ENCODE measurements around the gene MKNK1.

MKNK1 gene

DNA sequence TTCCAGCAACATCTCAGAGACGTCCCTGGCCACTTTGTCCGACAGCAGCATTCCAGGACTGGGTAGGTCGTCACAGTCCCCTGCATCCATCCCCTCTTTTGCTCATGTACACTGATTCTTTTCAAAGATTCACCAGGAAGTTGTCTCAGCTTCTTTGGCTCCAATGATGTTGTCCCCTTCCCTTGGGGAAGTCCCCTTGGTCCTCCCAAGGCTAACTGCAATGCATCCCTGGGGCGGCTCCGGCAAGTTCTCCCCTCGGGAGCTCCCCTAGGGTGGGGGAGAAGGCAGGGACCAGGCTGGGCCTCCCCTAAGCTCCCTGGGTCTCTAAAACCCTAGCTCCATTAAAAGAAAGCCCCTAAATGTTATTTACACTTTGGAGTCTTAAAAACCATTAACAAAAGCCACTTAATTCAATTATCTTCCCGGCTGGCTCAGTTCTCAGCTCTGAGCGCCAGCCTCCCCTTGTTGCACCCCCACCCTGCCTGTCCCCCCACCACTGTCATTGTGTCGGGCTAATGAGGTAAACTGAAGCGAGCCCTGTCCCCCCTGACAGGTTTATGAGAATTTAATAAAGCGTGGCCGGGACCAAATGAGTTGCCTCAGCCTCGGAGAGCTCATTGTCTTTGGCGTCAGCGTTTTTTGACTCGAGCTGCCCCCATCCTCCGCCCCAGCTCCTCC is 77.9 kb downstream of the MKNK1 start:
- Histone ChIP-seq H3K36me3 (ENCODE audit: insufficient read depth, low read length) (no peaks in the 10 kb centered on the region), H3K4me1 (ENCODE audit: insufficient read depth, low read length) (peaks cover 30% of the 10 kb centered on the region; the same call in 1 of the 2 replicates)

DNA sequence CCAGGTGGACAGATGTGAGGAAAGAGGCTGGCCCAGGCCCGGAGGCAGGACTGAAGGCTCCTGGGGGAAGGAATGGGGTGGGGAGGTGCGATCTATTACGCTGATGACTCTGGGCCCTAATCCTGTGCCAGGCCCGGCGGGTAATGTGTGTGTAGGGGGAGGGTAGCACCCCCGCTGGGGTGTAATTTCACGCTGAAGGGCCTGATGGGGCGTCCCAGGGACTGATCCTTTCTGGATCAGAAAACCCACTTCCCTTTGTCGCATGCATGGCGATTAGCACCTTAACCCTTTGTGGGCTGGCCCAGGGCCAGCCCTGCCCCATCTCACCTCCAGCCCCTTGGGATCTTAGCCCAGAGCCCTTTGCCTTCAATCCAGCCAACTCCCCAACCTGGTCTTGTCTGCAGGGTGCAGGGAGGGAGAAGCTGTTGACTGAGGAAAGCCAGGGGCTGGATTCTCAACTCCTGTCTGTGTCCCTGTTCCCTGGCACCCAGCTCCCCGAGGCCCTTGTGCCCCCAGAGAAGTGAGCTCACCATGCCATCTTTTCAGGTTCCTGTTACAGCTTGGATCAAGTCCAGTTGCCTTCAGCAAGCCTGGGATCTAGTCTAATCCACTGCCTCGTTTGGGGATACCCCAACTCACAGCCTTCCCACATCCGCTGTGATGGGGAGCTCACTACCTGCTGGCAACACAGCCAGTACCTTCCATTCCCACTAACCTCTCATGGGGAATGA is 78.7 kb downstream of the MKNK1 start:
- H3K36me3 ChIP-seq (ENCODE audit: insufficient read depth, low read length) = no peaks in the 10 kb centered on the region
- H3K9ac ChIP-seq (ENCODE audit: low read depth, low read length) = no peak overlapping the region
- no peaks in the 10 kb centered on the region for H3K9me3 ChIP-seq (ENCODE audit: control insufficient read depth, insufficient read depth, low read length)
- H3K4me1 ChIP-seq (ENCODE audit: insufficient read depth, low read length) = peaks cover 29% of the 10 kb centered on the region; the same call in 1 of the 2 replicates

More for the DNA sequence above, 77.9 kb downstream of the MKNK1 start:
- Histone ChIP-seq H3K9me3 (ENCODE audit: control insufficient read depth, insufficient read depth, low read length) (no peaks in the 10 kb centered on the region), H3K9ac (ENCODE audit: low read depth, low read length) (no peak overlapping the region)

DNA sequence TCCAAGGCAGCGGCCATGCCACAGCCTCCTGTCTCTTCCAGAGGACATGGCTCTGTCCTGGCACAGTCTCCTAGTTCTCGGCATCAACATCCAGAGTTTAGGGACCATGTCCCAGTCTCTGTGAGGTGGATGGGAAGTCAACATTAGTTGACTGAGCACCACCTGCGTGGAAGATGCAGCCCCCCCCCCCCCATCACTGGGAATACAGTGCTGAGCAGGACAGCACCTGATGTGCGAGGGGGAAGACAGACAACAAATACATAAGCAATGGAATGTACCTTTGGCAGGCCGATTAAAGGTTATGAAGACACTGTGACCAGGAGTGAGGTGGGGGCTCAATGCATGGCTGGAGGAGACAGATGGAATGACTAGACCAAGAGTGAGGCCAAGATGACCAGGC is 79.2 kb downstream of the MKNK1 start:
- no peaks in the 10 kb centered on the region for H3K9me3 ChIP-seq (ENCODE audit: control insufficient read depth, insufficient read depth, low read length)
- H3K4me1 ChIP-seq (ENCODE audit: insufficient read depth, low read length) = peaks cover 33% of the 10 kb centered on the region; the same call in 1 of the 2 replicates
- H3K36me3 ChIP-seq (ENCODE audit: insufficient read depth, low read length) = no peaks in the 10 kb centered on the region
- H3K9ac ChIP-seq (ENCODE audit: low read depth, low read length) = no peak overlapping the region

DNA sequence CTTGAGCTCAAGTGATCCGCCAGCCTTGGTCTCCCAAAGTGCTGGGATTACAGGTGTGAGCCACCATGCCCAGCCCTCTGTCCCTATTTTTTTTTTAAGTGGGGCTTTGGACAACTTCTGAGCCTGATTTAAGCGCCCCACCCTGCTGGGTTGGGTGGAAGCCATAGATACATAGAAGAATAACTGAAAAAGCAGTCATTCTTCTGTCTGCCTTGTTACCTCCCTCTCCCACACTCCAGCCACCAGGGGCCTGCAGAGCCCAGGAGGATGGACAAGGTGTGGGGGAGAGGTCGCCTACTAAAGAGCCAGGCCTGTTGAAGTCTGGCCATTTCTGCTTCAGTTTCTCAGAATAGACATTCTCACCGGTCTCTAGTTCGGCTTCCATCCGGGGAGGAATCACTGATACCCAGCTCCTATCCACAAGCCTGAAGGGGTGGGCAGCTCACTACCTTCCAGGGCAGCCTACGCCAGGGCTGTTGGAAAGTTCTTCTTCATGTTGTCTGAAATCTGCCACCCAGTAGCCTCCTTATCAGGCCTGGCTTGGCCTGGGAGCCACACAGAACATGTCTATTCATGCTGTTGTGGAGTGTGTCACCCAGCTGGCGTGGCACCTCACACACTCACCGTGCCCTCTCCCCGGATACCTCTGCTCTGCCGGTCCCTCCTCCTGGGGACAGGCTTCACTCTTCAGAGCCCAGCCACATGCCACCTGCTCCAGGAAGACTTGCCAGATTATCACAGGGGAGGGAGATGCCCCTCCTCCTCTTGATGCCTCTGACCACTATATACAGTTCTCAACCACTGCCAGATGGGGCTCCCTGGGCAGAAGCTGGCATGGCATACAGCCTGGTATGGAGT is 80.3 kb downstream of the MKNK1 start:
- no peaks in the 10 kb centered on the region for H3K9me3 ChIP-seq (ENCODE audit: control insufficient read depth, insufficient read depth, low read length)
- H3K4me1 ChIP-seq (ENCODE audit: insufficient read depth, low read length) = peaks cover 33% of the 10 kb centered on the region; the same call in 1 of the 2 replicates
- no peak overlapping the region for H3K9ac ChIP-seq (ENCODE audit: low read depth, low read length)
- no peaks in the 10 kb centered on the region for H3K36me3 ChIP-seq (ENCODE audit: insufficient read depth, low read length)

DNA sequence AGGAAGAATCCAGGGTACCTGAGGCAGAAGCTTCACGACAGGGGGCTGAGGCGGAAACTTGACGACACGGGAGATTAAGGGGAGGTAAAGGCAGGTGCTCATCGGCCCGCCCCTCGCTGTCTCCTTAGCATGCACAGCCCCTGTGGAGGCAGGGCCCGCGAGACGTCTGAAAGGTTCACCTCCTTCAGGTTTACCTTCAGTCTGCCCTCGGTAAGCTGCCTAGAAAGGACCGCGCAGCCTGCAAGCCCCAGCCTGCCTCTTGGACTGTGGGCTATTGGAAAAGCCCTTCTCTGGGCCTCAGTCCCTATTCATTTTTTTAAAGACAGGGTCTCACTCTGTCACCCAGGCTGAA is 81.1 kb downstream of the MKNK1 start:
- H3K9ac ChIP-seq (ENCODE audit: low read depth, low read length) = no peak overlapping the region
- no peaks in the 10 kb centered on the region for H3K36me3 ChIP-seq (ENCODE audit: insufficient read depth, low read length)
- H3K4me1 ChIP-seq (ENCODE audit: insufficient read depth, low read length) = peaks cover 33% of the 10 kb centered on the region; the same call in 1 of the 2 replicates
- H3K9me3 ChIP-seq (ENCODE audit: control insufficient read depth, insufficient read depth, low read length) = no peaks in the 10 kb centered on the region

DNA sequence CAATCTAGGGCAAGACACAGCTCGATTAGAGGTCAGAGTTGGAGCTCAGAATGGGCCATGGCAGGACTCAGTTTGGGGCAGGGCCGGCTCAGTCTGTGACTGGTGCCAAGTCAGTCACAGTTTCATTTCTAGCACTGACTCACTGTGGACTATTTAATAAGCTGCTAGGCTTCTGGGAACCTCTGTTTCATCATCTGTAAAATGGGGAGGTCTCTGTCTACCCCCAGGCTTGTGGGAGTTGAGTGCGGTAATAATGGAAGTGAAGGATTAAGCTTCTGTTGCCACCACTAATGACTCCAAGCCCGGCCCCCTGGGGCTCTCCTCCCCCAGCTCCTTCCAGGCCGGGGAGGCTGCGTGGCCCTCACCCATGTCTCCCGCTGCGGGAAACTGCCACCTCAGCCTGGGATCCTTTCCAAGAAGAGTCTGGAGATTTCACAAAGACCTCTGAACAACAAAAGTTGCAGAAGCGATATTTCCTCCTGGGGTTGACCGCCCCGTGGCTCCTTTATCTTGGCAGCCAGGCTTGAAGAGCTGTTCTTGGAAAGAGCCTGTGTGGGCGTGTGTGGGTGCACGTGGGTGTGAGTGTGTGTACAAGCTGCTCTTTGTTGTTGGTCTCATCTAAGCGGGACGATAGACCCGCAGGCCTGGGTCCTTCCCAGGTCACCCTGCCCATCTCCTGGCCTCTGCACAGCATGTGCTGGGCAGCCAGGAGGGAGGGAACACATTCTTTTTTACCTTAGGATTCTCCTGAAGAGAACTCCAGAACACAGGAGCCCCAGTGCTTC is 81.7 kb downstream of the MKNK1 start:
- peaks cover 33% of the 10 kb centered on the region; the same call in 1 of the 2 replicates for H3K4me1 ChIP-seq (ENCODE audit: insufficient read depth, low read length)

DNA sequence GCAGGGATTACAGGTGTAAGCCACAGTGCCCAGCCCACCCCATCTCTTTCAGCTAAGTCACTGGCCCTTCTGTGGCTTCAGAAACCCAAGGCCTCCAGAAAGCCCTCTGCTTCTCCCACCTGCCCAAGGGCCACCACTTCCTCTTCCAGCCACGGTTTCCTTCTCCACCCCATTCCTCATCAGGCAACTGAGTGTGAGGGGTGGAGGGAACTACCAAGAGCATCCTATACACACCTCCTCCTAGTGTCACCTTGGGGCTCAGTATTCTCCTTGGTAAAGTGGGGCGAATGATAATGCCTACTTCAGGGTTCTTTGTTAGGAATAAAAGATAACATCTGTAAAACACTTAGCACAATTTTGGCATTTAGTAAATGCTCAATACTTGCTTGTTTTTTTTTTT is 82.7 kb downstream of the MKNK1 start:
- Histone ChIP-seq H3K4me1 (ENCODE audit: insufficient read depth, low read length) (peaks cover 39% of the 10 kb centered on the region), H3K36me3 (ENCODE audit: insufficient read depth, low read length) (no peaks in the 10 kb centered on the region), H3K9ac (ENCODE audit: low read depth, low read length) (no peak overlapping the region), H3K9me3 (ENCODE audit: control insufficient read depth, insufficient read depth, low read length) (no peaks in the 10 kb centered on the region)

More for the DNA sequence above, 81.7 kb downstream of the MKNK1 start:
- no peak overlapping the region for H3K9ac ChIP-seq (ENCODE audit: low read depth, low read length)
- no peaks in the 10 kb centered on the region for H3K36me3 ChIP-seq (ENCODE audit: insufficient read depth, low read length)
- no peaks in the 10 kb centered on the region for H3K9me3 ChIP-seq (ENCODE audit: control insufficient read depth, insufficient read depth, low read length)

DNA sequence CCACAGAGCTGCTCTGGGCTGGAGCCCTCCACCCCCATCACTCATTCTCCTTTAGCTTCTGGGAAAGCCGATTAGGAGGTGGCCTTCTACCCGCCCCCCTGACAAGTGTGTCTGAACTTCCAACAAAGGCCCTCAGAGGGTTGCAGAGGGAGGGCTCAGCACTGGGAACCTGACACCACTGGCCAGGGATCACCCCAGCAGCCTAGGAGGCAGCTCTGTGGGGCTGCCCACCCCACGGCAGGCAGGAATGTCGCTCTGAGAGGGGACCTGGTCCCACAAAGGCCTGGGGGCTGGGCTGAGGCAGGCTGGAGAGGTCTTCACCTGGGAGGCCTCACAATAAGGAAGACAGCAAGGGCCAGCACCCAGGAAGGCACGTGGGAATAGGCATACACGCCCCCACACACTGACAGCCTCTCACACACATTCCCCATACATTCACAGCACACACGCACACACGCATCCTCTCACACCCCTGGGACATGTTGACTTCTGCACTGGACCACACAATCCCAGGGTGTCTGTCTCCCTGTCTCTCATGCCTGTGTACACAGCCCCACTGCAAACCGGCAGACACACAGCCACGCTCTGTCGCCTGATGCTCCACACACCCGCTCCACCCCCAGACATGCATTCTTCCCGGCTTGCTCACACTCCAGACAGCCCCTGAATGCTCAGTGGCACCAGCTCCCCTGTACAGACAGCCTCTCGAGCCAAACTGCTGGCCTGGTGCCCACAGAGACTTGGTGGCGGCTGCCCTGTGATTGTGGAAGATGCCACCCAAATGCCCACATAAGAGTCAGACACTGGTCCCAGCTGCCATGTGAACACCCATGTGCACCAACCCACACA is 83.8 kb downstream of the MKNK1 start:
- H3K4me1 ChIP-seq (ENCODE audit: insufficient read depth, low read length) = peaks cover 36% of the 10 kb centered on the region
- no peaks in the 10 kb centered on the region for H3K36me3 ChIP-seq (ENCODE audit: insufficient read depth, low read length)
- H3K9ac ChIP-seq (ENCODE audit: low read depth, low read length) = no peak overlapping the region
- H3K9me3 ChIP-seq (ENCODE audit: control insufficient read depth, insufficient read depth, low read length) = no peaks in the 10 kb centered on the region

DNA sequence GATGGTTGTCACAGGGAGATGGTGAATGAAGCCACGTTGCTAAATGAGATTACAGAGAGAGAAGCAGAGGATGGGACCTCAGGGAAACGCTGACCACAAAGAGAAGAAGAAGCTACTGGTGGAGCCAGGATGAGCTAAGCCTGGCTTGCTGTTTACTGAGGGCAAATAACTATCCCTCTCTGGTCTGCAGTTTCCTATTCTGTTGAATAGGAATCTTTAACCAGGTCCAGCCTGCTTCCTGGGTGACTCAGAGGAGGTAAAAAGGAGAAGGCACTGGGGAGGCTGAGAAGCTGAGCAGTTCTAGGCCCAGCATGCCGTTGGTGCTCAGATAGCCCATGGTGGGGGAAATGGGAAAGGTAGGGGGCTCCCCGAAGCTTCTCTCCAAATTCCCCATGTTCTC is 84.9 kb downstream of the MKNK1 start:
- peaks cover 30% of the 10 kb centered on the region for H3K4me1 ChIP-seq (ENCODE audit: insufficient read depth, low read length)
- no peaks in the 10 kb centered on the region for H3K36me3 ChIP-seq (ENCODE audit: insufficient read depth, low read length)
- no peaks in the 10 kb centered on the region for H3K9me3 ChIP-seq (ENCODE audit: control insufficient read depth, insufficient read depth, low read length)
- H3K9ac ChIP-seq (ENCODE audit: low read depth, low read length) = no peak overlapping the region

DNA sequence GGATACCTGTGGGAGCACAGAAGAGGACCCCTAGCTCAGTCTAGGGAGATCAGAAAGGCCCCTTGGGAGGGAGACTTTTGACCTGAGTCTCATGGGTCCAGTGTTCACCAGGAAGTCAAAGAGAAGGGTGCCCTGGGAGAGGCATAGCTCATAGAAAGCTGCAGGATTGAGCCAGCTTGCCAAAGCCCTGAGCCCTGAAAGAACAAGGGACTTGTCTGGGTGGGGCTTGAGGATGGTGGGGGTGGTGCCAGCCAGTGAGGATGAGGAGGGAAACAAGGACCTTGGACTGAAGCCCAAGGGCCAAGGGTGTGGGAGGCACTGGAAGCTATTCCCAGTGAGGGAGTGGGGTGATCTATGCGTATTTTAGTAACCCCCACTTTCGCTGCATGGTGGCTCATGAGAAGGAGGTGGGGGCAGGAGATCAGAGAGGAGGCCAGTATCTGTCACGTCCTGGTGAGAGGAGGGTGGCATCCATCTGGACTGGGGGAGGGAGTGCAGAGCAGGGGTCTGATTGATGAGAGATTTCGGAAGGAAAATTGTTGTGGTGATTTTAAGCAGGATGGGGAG is 86.1 kb downstream of the MKNK1 start:
- Histone ChIP-seq H3K36me3 (ENCODE audit: insufficient read depth, low read length) (no peaks in the 10 kb centered on the region), H3K9me3 (ENCODE audit: control insufficient read depth, insufficient read depth, low read length) (no peaks in the 10 kb centered on the region), H3K9ac (ENCODE audit: low read depth, low read length) (no peak overlapping the region), H3K4me1 (ENCODE audit: insufficient read depth, low read length) (peaks cover 30% of the 10 kb centered on the region)

DNA sequence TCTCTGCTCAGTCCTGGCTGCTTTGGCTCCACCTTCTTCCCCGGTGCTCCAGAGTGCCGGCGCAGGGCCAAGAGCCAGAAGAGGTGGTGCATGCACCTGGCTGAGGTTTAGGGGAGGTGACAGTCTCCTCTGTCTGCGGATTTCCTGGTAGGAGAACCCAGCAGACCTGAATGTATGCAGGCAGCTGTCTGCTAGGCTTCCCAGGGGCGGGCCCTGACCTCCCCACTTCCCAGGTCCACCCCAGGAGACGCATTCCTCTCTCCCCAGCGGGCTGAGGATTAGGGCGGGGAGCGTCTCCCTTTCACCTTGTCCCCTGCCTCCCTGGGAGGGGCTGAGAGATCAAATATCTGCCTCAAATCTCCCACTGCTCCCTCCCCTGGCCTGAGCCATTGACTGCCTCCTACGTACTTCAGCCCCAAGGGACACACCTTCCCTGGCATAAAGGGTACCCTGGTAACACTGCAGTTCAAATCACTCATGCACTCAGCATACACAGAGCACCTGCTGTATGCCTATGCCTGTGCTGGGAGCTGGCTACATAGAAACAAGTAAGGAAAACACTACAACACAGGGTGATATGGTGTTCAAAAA is 87.0 kb downstream of the MKNK1 start:
- H3K9me3 ChIP-seq (ENCODE audit: control insufficient read depth, insufficient read depth, low read length) = no peaks in the 10 kb centered on the region
- peaks cover 23% of the 10 kb centered on the region for H3K4me1 ChIP-seq (ENCODE audit: insufficient read depth, low read length)
- no peaks in the 10 kb centered on the region for H3K36me3 ChIP-seq (ENCODE audit: insufficient read depth, low read length)
- H3K9ac ChIP-seq (ENCODE audit: low read depth, low read length) = no peak overlapping the region; the same call in 1 of the 2 replicates

DNA sequence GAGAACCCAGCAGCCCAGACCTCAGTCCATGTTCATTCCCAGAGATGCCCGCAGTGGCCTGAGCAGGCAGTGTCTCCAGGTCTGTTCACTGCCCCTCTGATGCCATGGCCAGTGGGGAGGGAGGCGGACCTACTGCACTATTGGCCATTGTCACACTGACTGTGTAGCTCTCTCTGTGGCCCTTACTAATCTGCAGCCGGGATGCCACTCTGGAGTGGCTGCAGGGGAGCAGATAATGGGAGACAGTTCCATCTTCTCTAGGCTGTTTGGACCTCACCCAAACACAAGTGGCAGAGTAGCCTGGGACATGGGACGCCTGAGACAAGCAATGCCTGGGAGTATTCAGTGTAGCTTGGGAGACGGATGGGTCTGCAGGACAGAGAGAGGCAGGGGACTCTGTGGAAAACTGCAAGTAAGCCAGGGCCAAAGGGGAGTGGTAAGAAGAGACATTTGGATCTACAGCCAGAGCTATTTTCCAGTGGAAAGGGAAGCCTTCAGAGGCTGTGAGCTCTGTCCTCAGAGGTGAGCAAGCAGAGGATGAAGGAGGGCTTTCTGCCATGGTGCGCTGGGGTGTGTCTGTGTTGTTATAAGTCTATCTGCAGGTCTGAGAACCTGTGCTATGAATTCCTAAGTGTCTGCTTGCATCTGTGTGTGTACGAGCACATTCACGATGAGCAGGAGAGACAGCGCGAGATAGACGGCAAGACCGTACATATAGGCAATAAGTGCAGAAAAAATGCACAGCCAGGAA is 87.7 kb downstream of the MKNK1 start:
- Histone ChIP-seq H3K9ac (ENCODE audit: low read depth, low read length) (no peak overlapping the region), H3K4me1 (ENCODE audit: insufficient read depth, low read length) (peaks cover 21% of the 10 kb centered on the region), H3K9me3 (ENCODE audit: control insufficient read depth, insufficient read depth, low read length) (no peaks in the 10 kb centered on the region), H3K36me3 (ENCODE audit: insufficient read depth, low read length) (no peaks in the 10 kb centered on the region)

All from ES-I3 (cell line).